NCI-H2029 (cell line): ENCODE measurements around the gene RPTOR.
A peak's percentile ranks its signal among the peaks of the same experiment; 100 is the strongest.

Source experiments
- DNase-seq: peaks from one replicate; lab custom pipeline; 2025; lab: John Stamatoyannopoulos, UW

RPTOR gene

GRCh38 chr17:80768389-80768788 is 223.8 kb downstream of the RPTOR start:
- DNase-seq, result no peak

- no peak for DNase-seq
These were observed 224.3 kb downstream of the RPTOR start for GRCh38 chr17:80768936-80769335.

- DNase-seq, result no peak
These were observed 224.9 kb downstream of the RPTOR start for GRCh38 chr17:80769516-80769915.

DNA sequence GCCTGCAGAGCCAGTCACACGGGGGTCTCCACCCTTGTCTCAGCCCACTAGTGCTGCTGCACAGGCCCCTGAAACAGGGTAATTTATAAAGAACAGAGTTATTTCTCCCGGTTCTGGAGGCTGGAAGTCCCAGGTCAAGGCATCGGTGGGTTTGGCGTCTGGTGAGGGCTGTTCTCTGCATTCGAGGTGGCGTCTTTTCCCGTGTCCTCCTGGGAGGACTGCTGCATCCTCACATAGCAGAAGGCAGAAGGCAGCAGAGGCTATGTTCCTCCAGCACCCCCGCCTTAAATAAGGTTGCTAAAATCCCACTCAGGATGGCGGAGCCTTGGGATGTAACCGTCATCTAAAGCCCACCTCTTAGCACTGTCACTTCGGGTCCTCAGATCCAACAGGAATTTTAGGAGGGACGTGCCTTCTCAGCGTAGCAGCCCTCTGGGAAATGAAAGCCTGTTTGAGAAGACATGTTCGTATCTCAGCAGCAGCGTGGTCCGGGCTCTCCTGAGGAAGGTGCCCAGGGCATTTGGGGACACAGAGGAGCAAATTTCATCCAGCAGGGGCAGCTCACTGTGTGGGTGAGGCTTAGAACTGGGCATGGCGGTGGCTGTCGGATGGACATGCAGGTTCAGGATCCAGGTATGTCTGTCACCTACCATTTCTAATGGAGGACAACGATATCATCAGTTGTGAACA is 225.4 kb downstream of the RPTOR start:
- DNase-seq, result no peak

DNA sequence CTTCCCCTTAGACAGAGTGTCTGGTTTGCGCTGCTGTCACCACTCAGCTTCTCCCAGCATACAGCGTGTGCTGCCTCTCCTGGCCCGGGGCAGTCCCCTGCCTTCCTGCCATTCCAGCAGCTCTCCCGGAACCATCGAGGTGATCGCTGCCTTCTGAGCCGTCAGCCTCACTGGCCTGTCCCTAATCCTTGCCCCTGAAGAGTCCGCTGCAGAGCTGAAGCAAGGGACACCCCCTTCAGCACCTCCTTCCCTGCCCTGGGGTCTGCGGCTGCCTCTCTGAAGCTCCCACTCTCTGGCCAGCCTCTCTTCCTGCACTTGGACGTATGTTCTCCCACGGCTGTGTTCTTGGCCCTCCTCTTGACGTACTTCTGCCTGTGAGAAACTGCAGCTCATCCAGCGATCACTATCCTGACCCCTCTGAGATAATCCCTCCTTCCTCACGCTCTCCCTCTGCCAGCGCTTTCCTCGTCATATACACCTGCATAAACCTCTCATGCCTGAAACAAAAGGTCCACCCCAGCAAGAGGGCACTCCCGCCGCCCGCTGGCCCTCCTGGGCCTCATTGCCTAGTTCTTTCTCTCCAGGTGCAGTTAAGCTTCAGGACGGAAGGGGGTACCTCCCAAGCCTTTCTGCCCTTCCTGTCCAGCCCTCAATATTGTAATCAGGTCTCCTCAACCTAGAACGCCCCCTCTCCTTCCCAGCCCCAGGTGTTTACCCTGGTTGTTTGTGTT is 226.4 kb downstream of the RPTOR start:
- DNase-seq, result peak; percentile 64

- no peak for DNase-seq
These were observed 227.0 kb downstream of the RPTOR start for GRCh38 chr17:80771612-80772005.

- peak; percentile 14 for DNase-seq
These were observed 228.2 kb downstream of the RPTOR start for GRCh38 chr17:80772906-80773242.

DNA sequence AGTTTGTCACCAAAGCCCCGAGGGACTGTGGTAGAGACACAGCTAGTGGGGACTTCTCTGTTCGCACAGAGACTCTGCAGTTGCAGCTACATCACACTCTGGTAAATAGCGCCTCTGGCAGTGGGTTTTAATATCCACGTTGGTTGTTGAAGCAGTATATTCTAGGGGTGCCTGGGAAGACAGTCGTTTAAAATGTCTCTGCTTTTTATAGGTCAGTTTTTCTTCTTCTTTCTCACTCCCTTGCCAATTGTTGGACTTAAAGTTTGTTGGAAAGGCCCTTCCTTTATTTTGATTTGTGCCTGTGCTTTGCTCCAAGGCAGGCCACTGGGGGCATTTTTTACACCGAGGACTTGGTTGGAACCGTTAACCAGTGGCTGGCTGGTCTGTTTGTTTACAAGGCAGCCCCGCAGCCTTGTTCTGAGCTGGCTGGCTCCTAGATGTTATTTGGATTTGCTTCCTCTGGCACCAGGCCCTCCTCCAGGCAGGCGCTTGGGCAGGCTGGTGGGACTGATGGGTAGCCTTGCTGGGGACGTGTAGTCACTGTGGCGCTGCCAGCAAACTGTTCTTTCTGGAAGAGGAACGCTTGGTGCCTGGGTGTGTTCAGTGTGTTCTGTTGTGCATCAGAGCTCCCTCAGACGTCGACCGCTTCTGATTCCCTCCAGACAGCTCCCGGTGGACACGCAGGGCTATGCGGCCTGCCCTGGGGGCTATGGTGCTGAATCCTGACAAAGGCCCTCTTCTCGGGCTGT is 228.8 kb downstream of the RPTOR start:
- peak; percentile 59 for DNase-seq

DNA sequence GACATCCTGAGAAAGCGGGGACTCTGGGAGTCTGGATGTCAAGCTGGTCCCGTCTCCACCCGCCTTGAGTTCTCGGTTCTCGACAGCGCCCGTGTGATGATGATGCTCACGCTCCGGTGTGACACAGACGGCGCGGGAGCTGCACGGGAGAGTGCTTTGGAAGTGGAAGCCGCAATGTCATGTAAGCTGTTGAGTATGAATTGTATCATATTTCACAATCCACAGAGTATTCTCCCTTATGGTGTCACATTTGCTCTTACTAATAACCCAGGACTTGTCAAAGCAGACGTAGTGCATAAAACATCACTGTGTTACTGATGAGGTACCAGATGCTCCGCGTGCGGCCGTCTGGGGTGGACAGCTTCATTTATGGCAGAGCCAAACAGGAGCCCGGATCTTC is 229.5 kb downstream of the RPTOR start:
- DNase-seq, result peak; percentile 42

DNA sequence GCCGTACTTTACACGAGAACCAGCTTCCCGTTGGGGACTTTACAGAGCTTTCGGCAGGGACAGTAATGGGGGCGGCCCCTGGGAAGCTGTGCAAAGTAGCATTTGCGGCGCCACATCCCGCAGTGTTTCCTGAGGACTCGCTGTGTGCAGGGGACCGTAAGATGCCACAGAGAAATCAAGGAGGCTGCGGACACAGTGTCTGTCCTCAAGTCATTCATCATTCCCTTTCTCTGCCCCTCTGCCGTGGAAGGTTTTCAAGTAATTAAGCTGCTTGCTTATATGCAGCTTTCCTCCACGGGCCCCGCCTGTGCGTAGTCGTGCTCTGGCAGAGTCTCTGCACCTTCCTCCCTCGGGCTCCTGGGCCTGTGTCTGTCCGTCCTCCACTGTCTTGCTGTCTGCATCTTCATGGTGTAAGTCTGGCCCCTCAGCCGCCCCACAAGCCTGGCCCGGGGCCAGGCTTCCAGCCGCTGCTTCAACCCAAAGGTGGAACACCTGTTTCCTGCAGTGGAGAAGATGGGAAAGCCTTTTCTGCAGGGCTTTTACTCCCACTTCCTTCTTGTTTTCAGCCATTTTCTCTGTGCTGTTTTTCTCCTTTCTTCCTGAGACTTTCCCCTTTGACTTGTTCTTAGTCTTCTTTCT is 230.1 kb downstream of the RPTOR start:
- DNase-seq, result peak; percentile 50

DNA sequence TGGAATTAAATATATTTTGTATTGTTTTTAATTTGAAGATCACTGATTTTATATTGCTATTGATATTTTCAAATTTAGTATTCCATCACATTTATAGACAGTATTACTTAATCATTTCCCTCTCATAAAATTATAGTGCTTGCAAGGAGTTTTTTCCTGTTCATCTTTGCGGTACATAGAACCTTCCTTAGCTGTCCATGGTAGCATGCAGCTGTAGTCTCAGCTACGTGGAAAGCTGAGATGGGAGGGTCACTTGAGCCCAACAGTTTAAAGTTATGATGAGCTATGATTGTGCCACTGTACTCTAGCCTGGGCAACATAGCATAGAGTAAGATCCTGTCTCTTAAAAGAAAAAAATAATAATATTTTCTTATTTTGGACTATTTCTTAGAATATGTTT is 231.2 kb downstream of the RPTOR start:
- DNase-seq, result no peak

DNA sequence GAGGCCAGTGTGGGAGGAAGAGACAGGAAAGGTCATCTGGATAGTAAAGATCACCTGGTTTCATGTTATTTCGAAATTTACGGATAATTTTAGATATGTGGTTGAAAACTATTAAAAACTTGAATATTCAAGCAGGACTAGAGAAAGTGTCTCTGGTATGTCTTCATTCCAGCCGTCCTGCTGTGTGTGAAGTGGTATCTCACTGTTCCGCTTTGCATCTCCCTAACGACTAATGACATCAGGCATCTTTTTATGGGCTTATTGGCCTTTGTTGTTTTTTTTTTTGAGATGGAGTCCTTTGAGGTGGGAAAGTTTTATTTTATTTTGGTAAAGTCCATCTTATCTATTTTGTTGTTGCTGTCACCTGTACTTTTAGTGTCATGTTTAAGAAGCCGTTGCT is 232.6 kb downstream of the RPTOR start:
- DNase-seq, result no peak

GRCh38 chr17:80778716-80779115 is 234.1 kb downstream of the RPTOR start:
- no peak for DNase-seq

DNA sequence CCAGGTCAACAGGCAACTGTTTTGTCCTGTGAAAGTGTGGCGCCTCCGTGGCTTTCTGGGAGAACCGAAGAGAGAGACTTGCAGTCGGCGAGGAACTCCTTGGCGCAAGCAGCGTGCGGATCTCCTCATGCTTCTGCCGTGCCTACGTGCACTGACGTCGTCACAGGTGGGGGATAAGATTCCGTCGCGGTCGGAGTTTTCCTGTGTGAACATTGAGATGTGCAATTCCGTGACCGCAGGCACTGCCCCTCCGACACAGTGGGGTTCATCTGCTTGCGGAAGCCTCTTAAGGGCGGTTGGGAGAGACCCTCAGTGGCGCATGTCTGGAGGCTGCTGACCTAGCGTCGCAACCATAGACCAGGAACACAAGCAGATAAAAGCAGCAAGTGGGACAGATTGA is 234.7 kb downstream of the RPTOR start:
- no peak for DNase-seq

GRCh38 chr17:80779961-80780380 is 235.3 kb downstream of the RPTOR start:
- DNase-seq, result no peak

DNA sequence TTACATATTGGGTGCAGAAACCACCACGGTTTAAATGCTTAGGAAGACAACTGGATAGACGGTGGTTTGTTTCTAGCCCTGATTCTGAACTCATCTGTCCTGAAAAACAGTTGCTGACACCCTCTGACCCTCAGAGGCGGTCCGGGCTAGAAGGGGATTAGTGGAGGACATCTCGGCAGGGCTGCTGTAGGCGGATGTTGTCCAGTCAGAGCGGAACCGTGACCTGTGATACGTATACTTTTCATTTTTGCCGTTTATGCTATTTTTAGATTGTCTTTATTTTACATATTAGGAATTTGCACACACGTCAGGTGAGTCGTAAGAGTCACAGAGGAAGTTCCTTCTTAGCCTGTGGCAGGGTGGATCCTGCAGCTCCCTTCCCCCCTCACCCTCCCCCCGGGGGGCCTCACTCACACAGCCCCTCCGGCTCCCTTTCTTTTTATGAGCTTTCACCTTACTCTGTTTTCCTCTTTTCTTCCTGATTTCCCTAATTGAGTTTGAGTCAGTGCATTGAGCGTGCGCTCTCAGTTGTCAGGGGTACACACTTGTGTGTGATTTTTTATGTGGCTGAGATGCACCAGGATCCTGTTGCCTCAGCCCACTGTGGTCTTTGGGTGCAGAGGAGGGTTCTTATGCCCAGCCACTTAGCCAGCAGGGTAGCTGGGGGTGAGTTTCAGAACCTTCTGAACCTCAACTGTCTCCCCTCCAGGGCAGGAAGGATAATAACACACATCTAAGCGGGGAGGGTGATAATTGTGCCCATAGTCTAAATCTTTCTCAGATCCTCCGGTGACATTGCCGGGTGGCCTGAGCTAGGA is 236.0 kb downstream of the RPTOR start:
- DNase-seq, result no peak

DNA sequence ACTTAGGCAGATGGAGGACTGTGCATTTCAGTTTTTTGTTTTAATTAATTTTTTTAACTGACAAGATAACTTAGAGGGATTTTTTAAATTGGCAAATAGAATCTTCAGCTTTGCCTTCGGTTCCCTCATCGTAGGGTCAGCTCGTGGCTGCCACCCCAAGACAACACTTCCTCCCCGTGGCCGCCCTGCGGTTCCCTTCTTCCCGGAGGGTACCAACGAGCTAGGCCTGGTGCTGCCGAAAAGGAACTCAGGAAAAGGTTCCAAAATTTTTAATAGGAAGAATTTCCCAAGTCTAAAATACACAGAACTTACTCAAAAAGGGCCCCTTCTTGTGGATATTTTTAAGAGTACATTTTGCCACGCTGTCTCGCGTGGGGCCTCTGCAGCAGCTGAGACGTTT is 236.6 kb downstream of the RPTOR start:
- no peak for DNase-seq

DNA sequence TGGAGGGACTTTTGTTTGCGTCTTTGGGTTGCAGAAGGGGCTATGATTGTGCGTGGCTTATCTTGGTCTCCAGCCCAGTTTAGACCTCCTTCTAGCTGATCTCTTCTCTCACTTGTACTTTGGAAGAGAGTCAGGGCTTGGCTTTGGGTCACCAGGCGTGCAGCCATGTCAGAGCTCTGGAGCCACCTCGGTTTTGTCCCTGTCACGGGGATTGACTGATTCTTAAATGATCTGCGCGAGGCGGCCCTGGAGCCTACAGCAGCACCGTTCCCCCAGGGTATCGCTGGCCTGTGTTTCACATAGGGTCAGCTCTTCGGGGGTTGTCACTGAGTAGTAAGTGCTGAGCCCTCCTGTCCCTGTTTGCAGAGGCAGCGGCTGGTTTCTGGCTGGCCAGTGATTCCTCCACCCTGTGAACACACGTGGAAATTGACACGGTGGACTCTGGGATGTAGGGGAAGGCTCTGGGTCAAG is 237.2 kb downstream of the RPTOR start:
- DNase-seq, result no peak

DNA sequence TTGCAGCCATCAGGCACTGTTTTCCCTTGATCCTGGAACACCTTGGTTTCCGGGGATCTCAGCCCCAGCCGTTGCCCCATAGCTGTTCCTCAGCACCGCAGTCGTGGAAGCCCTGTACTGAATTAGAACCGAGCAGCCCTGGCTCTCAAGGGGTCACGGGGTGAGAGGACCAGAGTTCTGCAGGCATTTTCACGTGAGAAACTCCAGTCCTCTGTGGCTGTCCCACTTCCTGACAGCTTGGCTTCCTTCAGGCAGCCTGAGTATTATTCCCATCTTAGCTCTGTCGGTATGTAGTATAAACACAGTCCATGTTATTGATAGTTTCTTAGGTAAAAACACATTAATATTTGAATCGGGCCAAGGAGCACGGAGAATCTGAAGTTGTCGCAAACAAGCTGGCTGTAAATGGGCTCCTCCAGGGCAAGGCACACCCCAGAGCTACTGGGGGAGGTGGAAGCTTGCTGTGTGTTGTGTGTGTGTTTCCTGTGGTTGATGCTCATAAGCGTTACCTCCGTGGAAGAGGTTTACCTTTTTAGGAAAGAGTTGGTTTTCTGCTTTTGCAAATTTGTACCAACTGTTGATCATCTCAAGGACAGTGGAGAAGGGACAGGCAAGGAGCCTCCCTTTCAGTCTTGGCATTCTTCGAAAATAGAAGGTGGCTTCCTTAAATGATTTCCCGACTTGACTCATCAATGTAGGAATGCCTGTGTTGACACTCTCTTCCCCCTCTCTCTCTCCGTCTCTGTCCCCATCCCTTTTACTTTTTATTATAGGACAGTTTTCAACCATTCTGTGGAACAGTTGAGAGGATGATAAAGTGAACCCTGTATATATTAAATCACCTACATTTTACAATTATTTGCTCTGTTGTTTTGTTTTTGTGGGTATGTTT is 238.1 kb downstream of the RPTOR start:
- DNase-seq, result no peak

- no peak for DNase-seq
These were observed 238.8 kb downstream of the RPTOR start for GRCh38 chr17:80783486-80783885.

DNA sequence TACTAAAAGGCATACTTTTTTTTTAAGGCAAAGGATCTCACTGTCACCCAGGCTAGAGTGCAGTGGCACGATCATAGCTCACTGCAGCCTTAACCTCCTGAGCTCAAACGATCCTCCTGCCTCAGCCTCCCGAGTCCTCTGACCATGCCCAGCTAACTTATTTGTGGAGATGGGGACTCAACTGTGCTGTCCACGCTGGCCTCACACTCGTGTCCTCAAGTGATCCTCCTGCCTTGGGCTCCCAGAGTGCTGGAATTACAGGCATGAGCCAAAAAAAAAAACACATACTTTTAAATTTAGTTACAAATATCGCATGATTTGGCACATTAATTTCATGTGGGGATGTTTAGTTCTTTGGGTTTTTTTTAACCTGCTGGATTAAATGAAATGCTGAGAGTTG is 239.3 kb downstream of the RPTOR start:
- no peak for DNase-seq
